Mesendoderm (in vitro differentiated cells): Measurements from ENCODE around the gene ARL14EPL.

Source experiments
- DNase-seq: peaks from one replicate; pipeline ENCODE4 v3.0.0; 2013
- H2AK5ac ChIP-seq: 2 replicates; pipeline ENCODE4 v1.6.1; 2013; ENCODE audit warnings: low read length, inconsistent platforms
- H2BK120ac ChIP-seq: 2 replicates; pipeline ENCODE4 v1.6.1; 2013; ENCODE audit warnings: low read depth, mild to moderate bottlenecking, low read length, moderate library complexity, mixed read lengths
- H2BK15ac ChIP-seq: replicated peaks from 2 replicates; pipeline ENCODE4 v1.6.1; 2013; ENCODE audit warnings: low read depth, mild to moderate bottlenecking, moderate library complexity
- H2BK5ac ChIP-seq: 2 replicates; pipeline ENCODE4 v1.6.1; 2013; ENCODE audit warnings: low read length, inconsistent platforms
- H3K18ac ChIP-seq: 2 replicates; pipeline ENCODE4 v1.6.1; 2013; ENCODE audit warnings: mild to moderate bottlenecking, low read length, mixed read lengths
- H3K23ac ChIP-seq: one replicate; pipeline ENCODE4 v1.6.1; 2013; ENCODE audit warnings: low read length
- H3K27ac ChIP-seq: 2 replicates; pipeline ENCODE4 v1.5.1; 2013; ENCODE audit warnings: low read depth, mild to moderate bottlenecking, inconsistent platforms, low read length, moderate library complexity
- H3K27me3 ChIP-seq: 2 replicates; pipeline ENCODE4 v1.6.1; 2013; ENCODE audit warnings: low read length, control low read depth, mild to moderate bottlenecking, inconsistent platforms; ENCODE audit not compliant: insufficient read depth, poor library complexity
- H3K36me3 ChIP-seq: 2 replicates; pipeline ENCODE4 v1.6.1; 2013; ENCODE audit warnings: low read length, inconsistent platforms; ENCODE audit not compliant: control insufficient read depth, insufficient read depth
- H3K4ac ChIP-seq: one replicate; pipeline ENCODE4 v1.6.1; 2013; ENCODE audit warnings: low read depth, mild to moderate bottlenecking, low read length, moderate library complexity
- H3K4me1 ChIP-seq: 2 replicates; pipeline ENCODE4 v1.6.1; 2013; ENCODE audit warnings: low read depth, low read length, inconsistent platforms; ENCODE audit not compliant: control insufficient read depth
- H3K4me2 ChIP-seq: 2 replicates; pipeline ENCODE4 v1.6.1; 2013; ENCODE audit warnings: low read length
- H3K4me3 ChIP-seq: 2 replicates; pipeline ENCODE4 v1.5.1; 2013; ENCODE audit warnings: mild to moderate bottlenecking, low read length
- H3K56ac ChIP-seq: one replicate; pipeline ENCODE4 v1.6.1; 2013; ENCODE audit warnings: low read length
- H3K79me1 ChIP-seq: 2 replicates; pipeline ENCODE4 v1.6.1; 2013; ENCODE audit warnings: low read length, inconsistent platforms
- H3K79me2 ChIP-seq: 2 replicates; pipeline ENCODE4 v1.6.1; 2013; ENCODE audit warnings: mild to moderate bottlenecking, low read length; ENCODE audit not compliant: control insufficient read depth, insufficient read depth
- H3K9ac ChIP-seq: 2 replicates; pipeline ENCODE4 v1.6.1; 2013; ENCODE audit warnings: low read length, inconsistent platforms
- H4K5ac ChIP-seq: one replicate; pipeline ENCODE4 v1.6.1; 2013; ENCODE audit warnings: low read length
- H4K8ac ChIP-seq: one replicate; pipeline ENCODE4 v1.6.1; 2013; ENCODE audit warnings: low read depth, mild to moderate bottlenecking, control low read depth, low read length, moderate library complexity
- WGBS: extraction: QIAGEN DNeasy Blood & Tissue Kit; methylation state at CpG from one replicate; pipeline ENCODE4 v1.1.7; 2013; ENCODE audit warnings: low lambda C conversion rate, missing lambda C conversion rate; ENCODE audit not compliant: insufficient coverage; ENCODE audit errors: extremely low coverage; 5-methylcytosine and 5-hydroxymethylcytosine counted together

Gene ARL14EPL

DNA sequence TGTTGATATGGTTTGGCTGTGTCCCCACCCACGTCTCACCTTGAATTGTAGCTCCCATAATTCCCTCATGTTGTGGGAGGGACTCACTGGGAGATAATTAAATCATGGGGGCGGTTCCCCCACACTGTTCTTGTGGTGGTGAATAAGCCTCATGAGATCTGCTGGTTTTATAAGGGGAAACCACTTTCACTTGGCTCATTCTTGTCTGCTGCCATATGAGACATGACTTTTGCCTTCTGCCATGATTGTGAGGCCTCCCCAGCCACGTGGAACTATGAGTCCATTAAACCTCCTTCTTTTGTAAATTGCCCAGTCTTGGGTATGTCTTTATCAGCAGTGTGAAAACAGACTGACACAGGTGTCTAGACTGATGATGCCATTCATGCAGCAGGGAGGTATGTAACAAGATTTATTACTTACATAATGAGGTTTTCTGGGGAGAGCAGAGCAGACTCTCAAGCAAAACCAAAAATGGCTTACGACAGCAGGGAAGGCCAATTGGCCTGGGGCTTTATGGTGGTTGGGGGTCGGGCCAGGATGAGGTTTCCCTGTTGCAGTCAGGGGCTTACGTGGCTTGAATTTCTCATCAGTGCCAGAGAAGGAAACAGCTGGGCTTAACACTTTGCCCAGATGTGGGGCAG is 43.0 kb downstream of the ARL14EPL start:
- Histone ChIP-seq H2BK120ac (no peak overlapping the region), H4K5ac (no peak overlapping the region), H3K23ac (no peak overlapping the region), H3K4ac (no peak overlapping the region), H3K79me1 (no peaks in the 10 kb centered on the region), H2AK5ac (no peak overlapping the region), H3K79me2 (no peaks in the 10 kb centered on the region), H3K9ac (no peak overlapping the region), H3K56ac (no peak overlapping the region), H4K8ac (no peak overlapping the region), H3K27ac (no peak overlapping the region), H2BK5ac (no peak overlapping the region), H3K27me3 (no peaks in the 10 kb centered on the region), H3K18ac (no peak overlapping the region), H2BK15ac (no peak overlapping the region), H3K4me3 (no peak overlapping the region), H3K4me1 (no peaks in the 10 kb centered on the region), H3K4me2 (no peak overlapping the region), H3K36me3 (no peaks in the 10 kb centered on the region)
- no CpG with 5 or more reads among the region's 6 CpGs for WGBS
- DNase-seq = no peak

DNA sequence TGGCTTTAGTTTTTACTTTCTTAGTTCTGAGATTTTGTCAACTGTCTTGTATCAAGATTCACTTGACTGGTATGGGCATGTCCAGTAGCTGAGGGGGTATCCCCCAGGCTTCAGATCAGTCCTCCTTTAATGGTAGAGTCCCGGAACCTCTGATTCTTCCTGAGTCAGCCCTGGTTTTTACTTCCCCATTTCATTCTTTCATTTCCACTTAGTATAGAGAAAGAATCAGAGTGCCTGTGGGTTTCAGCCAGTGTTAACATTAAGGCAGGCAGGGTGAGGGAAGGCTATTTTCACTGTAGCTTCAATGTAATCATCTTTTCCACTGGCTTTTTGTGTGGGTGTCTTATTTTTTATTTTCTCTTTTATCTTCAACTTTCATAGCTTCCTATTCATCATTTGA is 44.2 kb downstream of the ARL14EPL start:
- H3K36me3 ChIP-seq = no peaks in the 10 kb centered on the region
- no peak overlapping the region for H2BK15ac ChIP-seq
- no peak overlapping the region for H3K9ac ChIP-seq
- no peak overlapping the region for H4K8ac ChIP-seq
- DNase-seq = no peak
- H3K4me3 ChIP-seq = no peak overlapping the region
- no peak overlapping the region for H3K56ac ChIP-seq
- no peak overlapping the region for H3K4me2 ChIP-seq
- no peak overlapping the region for H4K5ac ChIP-seq
- no peaks in the 10 kb centered on the region for H3K79me1 ChIP-seq
- H3K4ac ChIP-seq = no peak overlapping the region
- H2AK5ac ChIP-seq = no peak overlapping the region
- H3K23ac ChIP-seq = no peak overlapping the region
- no peaks in the 10 kb centered on the region for H3K27me3 ChIP-seq
- no peak overlapping the region for H3K18ac ChIP-seq
- H3K27ac ChIP-seq = no peak overlapping the region
- no peaks in the 10 kb centered on the region for H3K4me1 ChIP-seq
- H3K79me2 ChIP-seq = no peaks in the 10 kb centered on the region
- H2BK120ac ChIP-seq = no peak overlapping the region
- H2BK5ac ChIP-seq = no peak overlapping the region
- WGBS = no CpG with 5 or more reads among the region's 1 CpG

DNA sequence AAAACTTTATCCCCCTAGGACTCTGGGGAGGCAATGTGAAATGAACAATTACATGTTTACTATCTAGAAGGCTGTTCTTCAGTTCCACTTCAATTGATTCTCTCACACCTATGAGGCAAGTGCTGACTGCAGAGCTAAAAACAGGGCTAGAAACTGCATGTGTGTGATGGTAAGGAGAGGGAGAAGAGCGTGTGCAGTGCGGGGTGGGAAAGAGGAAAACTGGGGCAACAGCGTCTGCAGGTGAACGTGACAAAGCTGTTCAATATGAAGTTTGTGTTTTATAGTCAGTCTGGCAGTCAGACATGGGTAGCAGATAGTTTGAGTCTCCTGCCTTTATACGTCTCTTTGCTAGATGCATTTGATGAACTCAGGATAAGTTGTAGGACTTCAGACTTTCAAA is 45.9 kb downstream of the ARL14EPL start:
- H2BK15ac ChIP-seq = no peak overlapping the region
- no peak overlapping the region for H3K23ac ChIP-seq
- no peaks in the 10 kb centered on the region for H3K27me3 ChIP-seq
- H4K8ac ChIP-seq = no peak overlapping the region
- H3K4me1 ChIP-seq = no peaks in the 10 kb centered on the region
- H3K36me3 ChIP-seq = no peaks in the 10 kb centered on the region
- H3K79me1 ChIP-seq = no peaks in the 10 kb centered on the region
- no peak overlapping the region for H3K18ac ChIP-seq
- no peak overlapping the region for H3K4me2 ChIP-seq
- no peak overlapping the region for H2BK5ac ChIP-seq
- H3K4ac ChIP-seq = no peak overlapping the region
- DNase-seq = no peak
- no peak overlapping the region for H3K27ac ChIP-seq
- H4K5ac ChIP-seq = no peak overlapping the region
- WGBS = no CpG with 5 or more reads among the region's 5 CpGs
- no peak overlapping the region for H2BK120ac ChIP-seq
- H3K4me3 ChIP-seq = no peak overlapping the region
- H3K56ac ChIP-seq = no peak overlapping the region
- no peak overlapping the region for H3K9ac ChIP-seq
- H3K79me2 ChIP-seq = no peaks in the 10 kb centered on the region
- H2AK5ac ChIP-seq = no peak overlapping the region

DNA sequence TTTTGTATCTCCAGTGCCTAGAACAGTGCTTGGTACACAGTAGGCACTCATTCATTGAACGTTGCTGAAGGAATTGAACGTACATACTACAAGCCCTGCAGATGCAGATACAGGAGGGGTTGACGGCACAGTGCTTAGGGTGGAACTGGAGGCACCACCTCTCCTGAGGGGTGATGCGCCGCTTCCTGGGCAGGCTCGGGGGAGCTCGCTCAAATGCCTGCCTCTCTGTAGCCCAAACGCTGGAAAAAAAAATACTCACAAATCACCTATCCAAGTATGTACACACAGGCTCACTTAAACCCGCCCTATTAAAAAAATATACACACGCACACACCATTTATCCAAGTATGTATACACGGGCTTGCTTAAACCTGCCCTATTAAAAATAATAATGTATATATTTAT is 52.0 kb downstream of the ARL14EPL start:
- Histone ChIP-seq H3K4ac (no peak overlapping the region), H3K18ac (no peak overlapping the region), H3K27me3 (no peaks in the 10 kb centered on the region), H4K5ac (no peak overlapping the region), H3K4me1 (peaks cover 4% of the 10 kb centered on the region), H2BK15ac (no peak overlapping the region), H3K56ac (peak overlapping the region; percentile 75), H3K79me1 (peaks cover 7% of the 10 kb centered on the region), H3K27ac (no peak overlapping the region), H3K36me3 (no peaks in the 10 kb centered on the region), H2BK5ac (no peak overlapping the region), H3K79me2 (peaks cover 3% of the 10 kb centered on the region), H3K4me3 (peak overlapping the region; percentile 0), H3K9ac (peak overlapping the region; percentile 63), H4K8ac (no peak overlapping the region), H3K23ac (no peak overlapping the region), H2AK5ac (no peak overlapping the region), H2BK120ac (no peak overlapping the region), H3K4me2 (peak overlapping the region; percentile 43)
- DNase-seq = peak; percentile 34
- WGBS = no CpG with 5 or more reads among the region's 11 CpGs

DNA sequence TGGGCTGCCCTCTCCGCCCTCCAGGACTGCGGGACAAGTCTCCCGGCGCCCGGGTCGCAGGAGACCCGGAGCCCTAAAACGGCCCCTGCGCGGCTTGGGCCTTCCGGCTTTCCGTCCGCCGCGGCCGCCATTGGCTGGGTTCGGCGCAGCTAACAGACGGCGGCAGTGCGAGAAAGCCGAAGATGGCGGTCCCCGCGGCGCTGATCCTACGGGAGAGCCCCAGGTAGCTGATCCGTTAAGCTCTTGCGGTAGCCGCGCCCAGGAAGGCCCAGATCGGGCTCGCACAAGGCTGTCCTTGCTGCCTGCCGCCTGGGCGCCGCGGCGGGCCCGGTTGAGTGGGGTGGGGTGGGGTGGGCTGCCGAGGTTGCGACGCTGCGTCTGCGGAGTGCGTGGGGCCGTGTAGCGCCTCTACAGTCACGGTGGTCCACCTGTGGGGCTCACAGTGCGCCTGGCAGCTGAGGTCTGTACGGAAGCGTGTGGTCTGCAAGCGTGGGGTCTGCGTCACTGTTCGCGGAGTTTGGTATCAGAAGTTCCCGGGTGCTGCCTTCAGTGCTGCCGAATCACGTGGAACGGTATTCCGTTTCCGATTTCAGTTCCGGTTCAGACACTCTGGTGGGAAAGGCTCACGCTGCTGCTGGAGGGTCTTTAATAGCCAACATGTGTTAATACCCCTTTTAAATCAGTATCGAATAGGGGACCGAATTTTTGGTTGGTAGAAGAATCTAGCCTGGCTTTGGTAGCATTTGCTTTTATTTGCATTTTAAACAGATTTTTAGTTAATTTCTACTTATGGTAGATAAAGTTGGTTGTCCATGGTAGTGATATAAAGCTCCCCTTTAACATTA is 52.8 kb downstream of the ARL14EPL start, which contains the start of gene COMMD10:
Gene COMMD10 (plus strand): TSS at position 155 of the 845 bp plus-strand sequence.
- Histone ChIP-seq H3K23ac (peak within 1 kb of the TSS; percentile 31), H4K8ac (peak within 1 kb of the TSS; percentile 78), H3K4ac (peak within 1 kb of the TSS; percentile 99), H3K27me3 (no peaks in the 10 kb centered on the region), H2BK15ac (peak within 1 kb of the TSS; percentile 21), H3K56ac (peak within 1 kb of the TSS; percentile 92), H3K4me2 (peak within 1 kb of the TSS; percentile 43), H3K79me1 (peaks cover 9% of the 10 kb centered on the region), H4K5ac (peak within 1 kb of the TSS; percentile 53), H3K27ac (peak within 1 kb of the TSS; percentile 52), H3K4me1 (peaks cover 4% of the 10 kb centered on the region), H3K79me2 (peaks cover 3% of the 10 kb centered on the region), H2BK5ac (peak within 1 kb of the TSS; percentile 5), H2AK5ac (no peak within 1 kb of the TSS), H3K9ac (peak within 1 kb of the TSS; percentile 63), H3K36me3 (no peaks in the 10 kb centered on the region), H3K18ac (peak within 1 kb of the TSS; percentile 98), H2BK120ac (no peak within 1 kb of the TSS), H3K4me3 (peak within 1 kb of the TSS; percentile 61)
- DNase-seq = peak; percentile 85
- no CpG with 5 or more reads among the region's 65 CpGs for WGBS
